Mucosa of rectum (tissue), 2 donors: ENCODE data around the gene MYO5B.
A peak's percentile ranks its signal among the peaks of the same experiment; 100 is the strongest.

Experiments
- H3K27ac ChIP-seq, 2 donors: one replicate each; pipeline ENCODE4 v1.7.0; 2013; ENCODE audit warnings: inconsistent platforms in 2 of 2, low read depth in 2 of 2, low read length in 2 of 2
- H3K27me3 ChIP-seq, 2 donors: one replicate each; pipeline ENCODE4 v1.7.0; 2013; ENCODE audit warnings: low read length in 2 of 2; ENCODE audit not compliant: control insufficient read depth in 2 of 2, insufficient read depth in 2 of 2
- H3K36me3 ChIP-seq, 2 donors: one replicate each; pipeline ENCODE4 v1.7.0; 2013; ENCODE audit warnings: low read length in 2 of 2; ENCODE audit not compliant: control insufficient read depth in 2 of 2, insufficient read depth in 2 of 2
- H3K4me1 ChIP-seq, 2 donors: one replicate each; pipeline ENCODE4 v1.7.0; 2013; ENCODE audit warnings: low read length in 2 of 2, mild to moderate bottlenecking in 1 of 2; ENCODE audit not compliant: control insufficient read depth in 2 of 2, insufficient read depth in 2 of 2
- H3K4me3 ChIP-seq, 2 donors: one replicate each; pipeline ENCODE4 v1.7.0; 2013; ENCODE audit warnings: low read length in 2 of 2
- H3K9ac ChIP-seq, 2 donors: one replicate each; pipeline ENCODE4 v1.7.0; 2013; ENCODE audit warnings: low read length in 2 of 2, low read depth in 1 of 2, mild to moderate bottlenecking in 1 of 2
- H3K9me3 ChIP-seq, 2 donors: one replicate each; pipeline ENCODE4 v1.7.0; 2013; ENCODE audit warnings: low read length in 2 of 2; ENCODE audit not compliant: control insufficient read depth in 2 of 2
- donor health status: healthy.
- donor health status: Normal muscosa, but diverticular disease.

MYO5B gene

DNA sequence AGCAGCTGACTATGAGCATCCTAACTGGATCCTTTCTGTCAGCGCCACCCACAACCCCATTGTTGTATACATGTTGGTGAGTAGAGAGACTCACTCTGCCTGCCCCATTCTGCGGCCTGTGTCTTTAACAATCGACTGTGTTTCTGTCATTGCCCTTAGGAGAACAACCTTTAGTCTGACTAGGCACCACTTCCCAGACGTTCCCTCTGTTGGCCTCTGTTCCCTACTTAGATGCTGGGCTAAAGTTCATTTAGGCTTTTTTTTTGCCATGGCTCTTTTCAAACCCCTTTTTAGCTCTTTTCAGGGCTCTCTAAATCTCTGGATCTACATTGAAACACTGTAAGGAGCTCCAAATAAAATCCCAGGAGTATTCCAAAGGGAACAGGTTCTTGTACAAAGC is 361.1 kb downstream of the MYO5B start:
- Histone ChIP-seq H3K36me3 (peaks cover 24 to 31% of the 10 kb centered on the region in 2 donors), H3K27me3 (no peaks in the 10 kb centered on the region), H3K4me3 (no peak overlapping the region), H3K9ac (no peak overlapping the region), H3K27ac (no peak overlapping the region), H3K4me1 (no peaks in the 10 kb centered on the region), H3K9me3 (no peaks in the 10 kb centered on the region)

DNA sequence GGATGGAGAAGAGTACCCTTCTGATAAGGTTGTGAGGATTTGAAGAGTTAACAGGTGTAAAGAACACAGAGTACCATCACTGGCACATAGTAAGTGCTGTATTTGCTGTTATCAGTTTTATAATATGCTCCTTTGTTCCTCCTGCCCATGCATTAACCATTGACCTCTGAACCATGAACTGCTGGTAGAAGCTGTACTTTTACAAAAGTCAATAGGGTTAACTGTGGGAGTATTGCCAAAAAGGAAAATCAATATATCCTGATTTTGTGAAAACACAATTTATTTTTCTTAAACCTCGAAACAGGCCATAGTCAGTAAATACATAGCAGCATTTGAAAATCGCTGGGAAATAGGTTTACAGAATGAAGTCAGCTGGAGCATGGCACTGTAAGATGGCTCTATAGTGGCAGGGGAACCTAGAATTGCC is 362.7 kb downstream of the MYO5B start:
- Histone ChIP-seq H3K4me3 (no peak overlapping the region), H3K36me3 (peaks cover 14 to 17% of the 10 kb centered on the region in 2 donors), H3K27ac (no peak overlapping the region), H3K9me3 (no peaks in the 10 kb centered on the region), H3K9ac (no peak overlapping the region), H3K4me1 (no peaks in the 10 kb centered on the region), H3K27me3 (no peaks in the 10 kb centered on the region)

DNA sequence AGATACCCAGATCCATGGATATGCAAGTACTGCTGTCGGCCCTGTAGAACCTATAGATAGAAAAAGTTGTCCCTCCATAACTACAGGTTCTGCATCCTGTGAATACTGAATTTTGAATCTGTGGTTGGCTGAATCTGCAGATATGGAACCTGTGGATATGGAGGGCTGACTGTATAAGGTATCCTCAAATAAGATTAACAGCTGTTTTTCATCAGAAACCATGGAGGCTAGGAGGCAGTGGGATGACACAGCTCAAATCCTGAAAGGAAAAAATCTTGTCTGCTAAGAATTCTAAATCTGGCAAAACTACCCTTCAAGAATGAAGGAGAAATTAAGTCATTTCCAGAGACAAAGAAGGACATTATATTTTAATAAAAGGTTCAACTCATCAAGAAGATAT is 367.0 kb downstream of the MYO5B start:
- no peaks in the 10 kb centered on the region for H3K4me1 ChIP-seq
- no peak overlapping the region for H3K27ac ChIP-seq
- no peaks in the 10 kb centered on the region for H3K9me3 ChIP-seq
- no peak overlapping the region for H3K4me3 ChIP-seq
- no peaks in the 10 kb centered on the region for H3K27me3 ChIP-seq
- no peak overlapping the region for H3K9ac ChIP-seq
- H3K36me3 ChIP-seq, result peaks cover 5 to 23% of the 10 kb centered on the region in 2 donors

GRCh38 chr18:49819823-49820671 is 374.9 kb downstream of the MYO5B start:
- no peak overlapping the region for H3K4me3 ChIP-seq
- peaks cover 0 to 8% of the 10 kb centered on the region in 2 donors for H3K36me3 ChIP-seq
- no peak overlapping the region for H3K9ac ChIP-seq
- no peaks in the 10 kb centered on the region for H3K9me3 ChIP-seq
- no peaks in the 10 kb centered on the region for H3K27me3 ChIP-seq
- peaks cover 0 to 6% of the 10 kb centered on the region in 2 donors for H3K4me1 ChIP-seq
- H3K27ac ChIP-seq, result peak overlapping the region in 1 of 2 donors; percentile 26

DNA sequence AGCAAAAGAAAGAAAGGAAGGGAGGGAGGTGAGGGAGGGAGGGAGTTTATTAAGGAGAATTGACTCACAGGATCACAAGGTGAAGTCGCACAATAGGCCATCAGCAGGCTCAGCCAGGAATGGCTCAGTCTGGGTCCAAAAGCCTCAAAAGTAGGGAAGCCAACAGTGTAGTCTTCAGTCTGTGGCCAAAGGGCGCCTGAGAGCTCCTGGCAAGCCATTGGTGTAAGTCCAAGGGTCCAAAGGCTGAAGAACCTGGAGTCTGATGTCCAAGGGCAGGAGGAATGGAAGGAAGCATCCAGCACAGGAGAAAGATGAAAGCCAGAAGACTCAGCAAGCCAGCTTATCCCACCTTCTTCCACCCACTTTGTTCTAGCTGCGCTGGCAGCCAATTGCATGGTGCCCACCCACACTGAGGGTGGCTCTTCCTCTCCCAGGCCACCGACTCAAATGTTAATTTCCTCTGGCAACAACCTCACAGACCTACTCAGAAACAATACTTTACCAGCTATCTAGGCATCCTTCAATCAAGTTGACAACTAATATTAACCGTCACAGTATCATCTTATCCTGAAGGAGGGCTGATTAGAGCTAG is 375.8 kb downstream of the MYO5B start:
- H3K9ac ChIP-seq, result no peak overlapping the region
- peaks cover 2 to 12% of the 10 kb centered on the region in 2 donors for H3K4me1 ChIP-seq
- H3K9me3 ChIP-seq, result no peaks in the 10 kb centered on the region
- peaks cover 0 to 5% of the 10 kb centered on the region in 2 donors for H3K36me3 ChIP-seq
- no peaks in the 10 kb centered on the region for H3K27me3 ChIP-seq
- H3K27ac ChIP-seq, result no peak overlapping the region
- no peak overlapping the region for H3K4me3 ChIP-seq

- Histone ChIP-seq H3K9ac (no peak overlapping the region), H3K4me3 (no peak overlapping the region), H3K27ac (peak overlapping the region in 1 of 2 donors; percentile 64), H3K9me3 (no peaks in the 10 kb centered on the region), H3K36me3 (peaks cover 0 to 2% of the 10 kb centered on the region in 2 donors), H3K4me1 (peaks cover 3 to 12% of the 10 kb centered on the region in 2 donors), H3K27me3 (no peaks in the 10 kb centered on the region)
Measured at GRCh38 chr18:49817947-49818346, 377.0 kb downstream of the MYO5B start.

- no peaks in the 10 kb centered on the region for H3K27me3 ChIP-seq
- no peak overlapping the region for H3K27ac ChIP-seq
- peaks cover 0 to 2% of the 10 kb centered on the region in 2 donors for H3K36me3 ChIP-seq
- peaks cover 10 to 31% of the 10 kb centered on the region in 2 donors for H3K4me1 ChIP-seq
- H3K9me3 ChIP-seq, result no peaks in the 10 kb centered on the region
- no peak overlapping the region for H3K9ac ChIP-seq
- H3K4me3 ChIP-seq, result no peak overlapping the region
Measured at GRCh38 chr18:49815927-49816326, 379.0 kb downstream of the MYO5B start.

GRCh38 chr18:49814147-49814499 is 380.8 kb downstream of the MYO5B start:
- peak overlapping the region; percentile 80 to 96 for H3K9ac ChIP-seq
- no peaks in the 10 kb centered on the region for H3K9me3 ChIP-seq
- peak overlapping the region; percentile 99 for H3K27ac ChIP-seq
- H3K4me1 ChIP-seq, result peaks cover 13 to 35% of the 10 kb centered on the region in 2 donors
- H3K36me3 ChIP-seq, result no peaks in the 10 kb centered on the region
- H3K4me3 ChIP-seq, result peak overlapping the region; percentile 91 to 94
- no peaks in the 10 kb centered on the region for H3K27me3 ChIP-seq

DNA sequence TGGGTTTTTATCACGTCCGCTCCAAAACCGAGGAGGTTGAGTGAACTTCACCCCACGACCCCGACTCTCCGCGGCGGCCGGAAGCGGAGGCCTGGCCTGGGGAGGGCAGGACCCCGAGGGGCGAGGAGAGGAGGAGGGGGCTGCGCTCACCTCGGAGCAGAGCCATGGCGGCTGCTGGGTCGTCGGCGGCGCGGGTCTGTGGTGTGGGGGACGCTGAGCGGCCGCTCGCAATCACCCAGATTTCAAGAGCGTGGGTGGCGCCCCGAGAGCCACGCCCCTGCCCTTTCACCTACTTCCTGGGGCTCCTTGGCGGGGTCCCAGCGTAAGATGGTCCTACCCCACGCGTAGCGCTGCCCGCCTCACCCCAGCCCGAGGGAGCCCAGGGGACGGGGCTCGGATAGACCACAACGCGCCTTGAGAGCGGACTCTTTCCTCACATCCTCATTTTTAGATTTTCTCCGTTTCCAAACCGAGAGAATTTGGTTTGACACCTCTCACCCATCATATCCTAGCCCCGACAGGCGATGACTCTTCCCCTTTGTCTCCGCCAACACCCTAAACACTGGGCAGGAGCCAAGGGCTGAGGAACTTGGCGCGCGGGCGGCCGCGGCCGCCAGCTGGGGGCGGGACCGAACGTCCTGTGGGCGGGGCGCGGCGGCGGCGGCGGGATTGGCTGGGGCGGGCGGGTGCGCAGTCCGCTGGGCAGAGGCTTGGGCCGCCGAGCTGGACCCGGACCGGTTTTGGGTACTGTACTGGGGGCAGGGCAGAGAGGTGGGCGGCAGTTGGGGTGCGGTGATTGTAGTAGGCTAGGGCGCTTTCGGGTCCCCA is 381.4 kb downstream of the MYO5B start, which contains the start of gene ACAA2:
Gene ACAA2, minus strand, starts transcription at position 215 of the 828 bp plus-strand sequence. Its CDS starts 49 bp downstream, at position 166.
- Histone ChIP-seq H3K9me3 (no peaks in the 10 kb centered on the region), H3K27me3 (no peaks in the 10 kb centered on the region), H3K36me3 (no peaks in the 10 kb centered on the region), H3K27ac (peak within 1 kb of the TSS; percentile 99), H3K9ac (peak within 1 kb of the TSS; percentile 95 to 96), H3K4me1 (peaks cover 13 to 35% of the 10 kb centered on the region in 2 donors), H3K4me3 (peak within 1 kb of the TSS; percentile 91 to 94)

DNA sequence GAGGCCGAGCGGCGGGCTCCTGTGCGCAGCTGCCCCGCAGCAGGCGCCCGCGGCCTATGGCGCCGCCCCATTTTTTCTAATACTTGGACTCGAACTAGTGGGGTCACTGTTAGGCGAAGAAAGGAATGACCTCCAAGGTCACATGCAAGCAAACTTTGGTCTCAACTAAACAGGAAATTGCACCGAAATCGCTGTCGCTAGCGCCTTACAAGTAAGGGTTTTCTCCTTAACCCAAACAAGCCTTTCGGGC is 382.0 kb downstream of the MYO5B start:
- Histone ChIP-seq H3K4me1 (peaks cover 13 to 31% of the 10 kb centered on the region in 2 donors), H3K27me3 (no peaks in the 10 kb centered on the region), H3K9ac (peak overlapping the region; percentile 95 to 96), H3K9me3 (peaks cover 0 to 2% of the 10 kb centered on the region in 2 donors), H3K36me3 (no peaks in the 10 kb centered on the region), H3K4me3 (peak overlapping the region; percentile 91 to 94), H3K27ac (peak overlapping the region; percentile 99)
